ENCODE results near the gene UGT1A3. TPM values are rescaled to one million over a fixed set of nuclear protein-coding genes. Genes with fewer than 3 reads are reported as not detected.

Gene UGT1A3
- total RNA-seq, 1 experiment from 2014 or later: not detected

GRCh38 chr2:233799716-233800115 lies 70.9 kb downstream of the UGT1A3 start:
- ChIA-PET CTCF (no interaction called here), POLR2A (ENCODE audit: low non-redundant PET) (no interaction called here)
- DNase-seq (ENCODE audit: low spot score): no peak
- Histone ChIP-seq H3K4me1 (ENCODE audit: insufficient read depth, low read length, poor library complexity, severe bottlenecking) (no peaks in the 10 kb centered on the region), H3K4me3 (ENCODE audit: low read depth, low read length, poor library complexity, severe bottlenecking) (no peak overlapping the region), H3K9me3 (ENCODE audit: low read depth, low read length, poor library complexity, severe bottlenecking) (no peaks in the 10 kb centered on the region), H3K27me3 (replicated peaks; ENCODE audit: insufficient read depth, low read depth, low read length, poor library complexity) (no peaks in the 10 kb centered on the region), H3K36me3 (ENCODE audit: insufficient read depth, low read length, poor library complexity, severe bottlenecking) (no peaks in the 10 kb centered on the region), H3K27ac (ENCODE audit: low read depth, low read length, poor library complexity, severe bottlenecking) (no peak overlapping the region)
- BruUV-seq (replicated peaks): no TSS peak
- no peak for TF ChIP-seq EZH2 (IDR thresholded peaks at IDR 0.05; ENCODE audit: borderline replicate concordance, low read depth, low read length, poor library complexity, severe bottlenecking)
- TF ChIP-seq, protein P1, sequence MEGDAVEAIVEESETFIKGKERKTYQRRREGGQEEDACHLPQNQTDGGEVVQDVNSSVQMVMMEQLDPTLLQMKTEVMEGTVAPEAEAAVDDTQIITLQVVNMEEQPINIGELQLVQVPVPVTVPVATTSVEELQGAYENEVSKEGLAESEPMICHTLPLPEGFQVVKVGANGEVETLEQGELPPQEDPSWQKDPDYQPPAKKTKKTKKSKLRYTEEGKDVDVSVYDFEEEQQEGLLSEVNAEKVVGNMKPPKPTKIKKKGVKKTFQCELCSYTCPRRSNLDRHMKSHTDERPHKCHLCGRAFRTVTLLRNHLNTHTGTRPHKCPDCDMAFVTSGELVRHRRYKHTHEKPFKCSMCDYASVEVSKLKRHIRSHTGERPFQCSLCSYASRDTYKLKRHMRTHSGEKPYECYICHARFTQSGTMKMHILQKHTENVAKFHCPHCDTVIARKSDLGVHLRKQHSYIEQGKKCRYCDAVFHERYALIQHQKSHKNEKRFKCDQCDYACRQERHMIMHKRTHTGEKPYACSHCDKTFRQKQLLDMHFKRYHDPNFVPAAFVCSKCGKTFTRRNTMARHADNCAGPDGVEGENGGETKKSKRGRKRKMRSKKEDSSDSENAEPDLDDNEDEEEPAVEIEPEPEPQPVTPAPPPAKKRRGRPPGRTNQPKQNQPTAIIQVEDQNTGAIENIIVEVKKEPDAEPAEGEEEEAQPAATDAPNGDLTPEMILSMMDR (conservative IDR thresholded peaks at IDR 0.05; ENCODE audit: low read depth, low read length): no peak
- intact Hi-C loops (cut with micrococcal nuclease; ENCODE audit: unreplicated experiment): no loop called here

- BruUV-seq (replicated peaks): no TSS peak
- POLR2A ChIA-PET (ENCODE audit: low non-redundant PET): no interaction called here
- CTCF ChIA-PET: no interaction called here
- Histone ChIP-seq H3K36me3 (ENCODE audit: insufficient read depth, low read length, poor library complexity, severe bottlenecking) (no peaks in the 10 kb centered on the region), H3K27me3 (replicated peaks; ENCODE audit: insufficient read depth, low read depth, low read length, poor library complexity) (no peaks in the 10 kb centered on the region), H3K27ac (ENCODE audit: low read depth, low read length, poor library complexity, severe bottlenecking) (no peak overlapping the region), H3K4me3 (ENCODE audit: low read depth, low read length, poor library complexity, severe bottlenecking) (no peak overlapping the region), H3K4me1 (ENCODE audit: insufficient read depth, low read length, poor library complexity, severe bottlenecking) (no peaks in the 10 kb centered on the region), H3K9me3 (ENCODE audit: low read depth, low read length, poor library complexity, severe bottlenecking) (no peaks in the 10 kb centered on the region)
- TF ChIP-seq, protein P1 (conservative IDR thresholded peaks at IDR 0.05; ENCODE audit: low read depth, low read length): no peak
- no peak for TF ChIP-seq EZH2 (IDR thresholded peaks at IDR 0.05; ENCODE audit: borderline replicate concordance, low read depth, low read length, poor library complexity, severe bottlenecking)
- no peak for DNase-seq (ENCODE audit: low spot score)
- intact Hi-C loops (cut with micrococcal nuclease; ENCODE audit: unreplicated experiment): no loop called here
Observed at GRCh38 chr2:233800208-233800607, 71.4 kb downstream of the UGT1A3 start.

- CTCF ChIA-PET: no interaction called here
- intact Hi-C loops (cut with micrococcal nuclease; ENCODE audit: unreplicated experiment): no loop called here
- TF ChIP-seq, protein P1 (conservative IDR thresholded peaks at IDR 0.05; ENCODE audit: low read depth, low read length): no peak
- TF ChIP-seq EZH2 (IDR thresholded peaks at IDR 0.05; ENCODE audit: borderline replicate concordance, low read depth, low read length, poor library complexity, severe bottlenecking): no peak
- no peak for DNase-seq (ENCODE audit: low spot score)
- no peaks in the 10 kb centered on the region for H3K36me3 ChIP-seq (ENCODE audit: insufficient read depth, low read length, poor library complexity, severe bottlenecking)
- no peaks in the 10 kb centered on the region for H3K9me3 ChIP-seq (ENCODE audit: low read depth, low read length, poor library complexity, severe bottlenecking)
- H3K4me3 ChIP-seq (ENCODE audit: low read depth, low read length, poor library complexity, severe bottlenecking): no peak overlapping the region
- H3K27me3 ChIP-seq (replicated peaks; ENCODE audit: insufficient read depth, low read depth, low read length, poor library complexity): no peaks in the 10 kb centered on the region
- H3K4me1 ChIP-seq (ENCODE audit: insufficient read depth, low read length, poor library complexity, severe bottlenecking): no peaks in the 10 kb centered on the region
- H3K27ac ChIP-seq (ENCODE audit: low read depth, low read length, poor library complexity, severe bottlenecking): no peak overlapping the region
- POLR2A ChIA-PET (ENCODE audit: low non-redundant PET): no interaction called here
- no TSS peak for BruUV-seq (replicated peaks)
Observed at GRCh38 chr2:233801357-233802131, 72.7 kb downstream of the UGT1A3 start.

Data from A673 (cell line).